NCI-H2029 treated with DMSO at 0.1 percent for 48 hours (cell line): Measurements from ENCODE around the gene CAND1.

ENCODE experiments used
- DNase-seq: peaks from one replicate; lab custom pipeline; 2025; lab: John Stamatoyannopoulos, UW

CAND1 gene

GRCh38 chr12:67268896-67269632, at the start of gene CAND1:
Gene CAND1, plus strand, starts transcription at chr12:67269358. Its CDS starts 360 bp downstream, at chr12:67269718.
- DNase-seq, result peak; percentile 99

GRCh38 chr12:67220065-67220464, 49.1 kb upstream of the CAND1 start:
- no peak for DNase-seq

- DNase-seq, result peak; percentile 89
These were observed 46.9 kb upstream of the CAND1 start for GRCh38 chr12:67222302-67222701.

GRCh38 chr12:67223225-67223624, 45.9 kb upstream of the CAND1 start:
- DNase-seq, result no peak

- no peak for DNase-seq
These were observed 31.9 kb upstream of the CAND1 start for GRCh38 chr12:67237231-67237630.

- DNase-seq, result no peak
These were observed 30.1 kb upstream of the CAND1 start for GRCh38 chr12:67239061-67239460.

GRCh38 chr12:67241482-67241881, 27.7 kb upstream of the CAND1 start:
- no peak for DNase-seq

GRCh38 chr12:67243260-67243659, 25.9 kb upstream of the CAND1 start:
- no peak for DNase-seq

GRCh38 chr12:67245571-67245970, 23.6 kb upstream of the CAND1 start:
- no peak for DNase-seq

GRCh38 chr12:67251012-67251411, 18.1 kb upstream of the CAND1 start:
- no peak for DNase-seq

GRCh38 chr12:67254372-67255026, 14.7 kb upstream of the CAND1 start:
- no peak for DNase-seq

GRCh38 chr12:67256649-67257048, 12.5 kb upstream of the CAND1 start:
- DNase-seq, result no peak

GRCh38 chr12:67263471-67263870, 5.7 kb upstream of the CAND1 start:
- DNase-seq, result no peak

- peak; percentile 99 for DNase-seq
These were observed 743 bp upstream of the CAND1 start for GRCh38 chr12:67268335-67268895.

GRCh38 chr12:67269633-67270573, 745 bp downstream of the CAND1 start:
- peak; percentile 29 for DNase-seq

- no peak for DNase-seq
These were observed 1.5 kb downstream of the CAND1 start for GRCh38 chr12:67270622-67271021.

GRCh38 chr12:67271976-67272375, 2.8 kb downstream of the CAND1 start:
- DNase-seq, result no peak

GRCh38 chr12:67274186-67274585, 5.0 kb downstream of the CAND1 start:
- DNase-seq, result no peak

- no peak for DNase-seq
These were observed 6.3 kb downstream of the CAND1 start for GRCh38 chr12:67275380-67275913.

GRCh38 chr12:67276421-67276820, 7.3 kb downstream of the CAND1 start:
- no peak for DNase-seq

- DNase-seq, result no peak
These were observed 10.5 kb downstream of the CAND1 start for GRCh38 chr12:67279637-67280036.

- no peak for DNase-seq
These were observed 10.9 kb downstream of the CAND1 start for GRCh38 chr12:67280088-67280487.
